Measurements from ENCODE around the gene PPIF. TPM values are rescaled to one million over a fixed set of nuclear protein-coding genes. Genes with fewer than 3 reads are reported as not detected.

Gene PPIF
- total and polyA plus RNA-seq, 2 experiments from 2014 or later: 24.6 to 45.5 TPM

DNA sequence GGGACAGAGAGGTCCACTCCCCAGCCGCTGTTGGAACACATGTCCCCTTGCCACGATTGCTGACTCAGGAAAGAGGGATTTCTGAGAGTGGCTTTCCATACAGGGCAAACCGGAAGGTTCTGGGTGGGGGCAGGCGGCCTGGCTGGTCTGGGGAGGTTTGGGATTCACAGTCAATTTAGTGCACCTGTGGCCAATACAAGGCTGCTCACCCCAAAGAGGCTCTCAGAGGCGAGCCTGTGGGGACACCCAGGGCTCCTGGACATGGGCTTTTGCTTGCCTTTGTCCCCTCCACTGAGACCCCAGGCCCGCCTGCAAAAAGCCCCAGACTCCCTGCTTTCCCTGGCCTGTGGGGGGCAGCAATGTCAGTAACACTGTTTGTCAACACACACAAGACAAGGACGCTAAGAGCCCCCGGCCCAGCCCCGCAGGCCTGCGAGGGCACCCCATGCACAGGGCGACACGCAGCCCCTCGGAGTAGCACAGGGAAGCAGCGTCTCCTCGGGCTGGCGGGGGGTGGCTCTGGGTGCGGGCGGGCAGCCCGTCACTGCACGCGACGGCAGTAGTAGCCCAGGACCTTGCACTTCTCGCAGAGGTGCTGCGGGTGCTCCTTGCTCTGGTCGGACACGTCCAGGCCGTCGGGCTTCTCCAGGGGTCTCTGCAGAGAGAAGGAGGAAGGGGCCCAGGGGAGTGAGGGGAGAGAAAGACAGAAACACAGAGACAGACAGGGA lies 38.7 kb downstream of the PPIF start:
- WGBS, 2 experiments (ENCODE audit: low coverage in 1 of 2, low lambda C conversion rate in 2 of 2, missing lambda C conversion rate in 2 of 2): 87% methylated on average over 28 of the region's 28 CpGs
- Histone ChIP-seq H3K4me1 (ENCODE audit: insufficient read depth) (peaks cover 22% of the 10 kb centered on the region), H3K27me3 (replicated peaks; ENCODE audit: insufficient read depth) (no peaks in the 10 kb centered on the region), H3K9ac (no peak overlapping the region), H3K9me2 (ENCODE audit: insufficient read depth) (no peaks in the 10 kb centered on the region), H3F3A (ENCODE audit: insufficient read depth) (peaks cover 13% of the 10 kb centered on the region), H4K20me1 (ENCODE audit: insufficient read depth) (no peaks in the 10 kb centered on the region), H3K4me2 (ENCODE audit: unreplicated experiment) (no peak overlapping the region), H3K9me3 (ENCODE audit: low read depth) (no peaks in the 10 kb centered on the region), H3K27ac (no peak overlapping the region), H2AFZ (no peak overlapping the region), H3K36me3 (ENCODE audit: low read depth) (no peaks in the 10 kb centered on the region), H3K4me3 (no peak overlapping the region), H3K79me2 (ENCODE audit: insufficient read depth) (no peaks in the 10 kb centered on the region)
- no peak for DNase-seq
- TF ChIP-seq EZH2 (IDR thresholded peaks at IDR 0.05; ENCODE audit: insufficient read depth, poor library complexity, severe bottlenecking) (no peak), EZH2phosphoT487 (IDR thresholded peaks at IDR 0.05; ENCODE audit: insufficient read depth, low read depth) (no peak)
- in situ Hi-C loops (cut with MboI): no loop called here

DNA sequence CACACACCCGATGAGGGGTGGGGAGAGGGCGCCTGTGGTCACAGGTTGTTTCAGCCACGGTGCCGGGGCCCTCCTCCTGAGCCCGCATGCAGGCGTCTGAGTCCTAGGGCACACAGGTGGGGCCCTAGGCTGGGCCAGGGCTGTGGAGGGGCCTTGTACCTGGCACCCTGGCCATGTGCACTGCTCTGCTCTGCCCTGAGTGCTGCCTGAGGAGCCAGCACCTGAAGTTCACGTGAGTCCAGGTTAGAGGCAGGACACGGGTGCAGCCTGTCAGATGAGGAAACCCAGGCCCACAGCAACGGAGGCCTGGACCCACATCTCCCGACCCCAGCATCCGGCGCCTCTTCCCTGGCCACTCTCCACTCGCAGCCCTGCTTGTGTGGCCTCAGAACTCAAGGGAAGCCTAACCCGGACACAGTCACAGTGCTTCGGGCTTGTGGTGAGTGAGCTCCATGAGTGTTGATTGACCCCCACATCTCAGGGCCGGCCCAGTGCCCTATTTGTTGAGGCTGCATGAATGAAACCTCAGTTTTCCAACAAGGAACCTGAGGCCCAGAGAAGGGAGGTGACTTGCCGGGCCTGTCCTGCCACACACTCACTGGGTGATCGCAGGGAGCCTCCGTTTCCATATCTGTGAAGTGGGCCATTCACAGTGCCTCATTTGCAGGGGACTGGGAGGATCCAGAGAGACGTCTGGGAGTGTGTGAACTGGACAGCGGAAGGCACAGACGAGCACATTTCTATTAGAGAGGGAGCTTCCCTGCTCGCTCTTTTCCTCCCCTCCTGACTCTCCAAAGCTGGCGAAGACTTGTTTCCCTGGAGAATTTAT lies 39.6 kb downstream of the PPIF start:
- no peaks in the 10 kb centered on the region for H3K79me2 ChIP-seq (ENCODE audit: insufficient read depth)
- H3K27ac ChIP-seq: no peak overlapping the region
- H3F3A ChIP-seq (ENCODE audit: insufficient read depth): peaks cover 13% of the 10 kb centered on the region
- no peak overlapping the region for H2AFZ ChIP-seq
- H3K4me3 ChIP-seq: no peak overlapping the region
- no peak overlapping the region for H3K4me2 ChIP-seq (ENCODE audit: unreplicated experiment)
- no peaks in the 10 kb centered on the region for H3K9me3 ChIP-seq (ENCODE audit: low read depth)
- peaks cover 18% of the 10 kb centered on the region for H3K4me1 ChIP-seq (ENCODE audit: insufficient read depth)
- in situ Hi-C loops (cut with MboI): no loop called here
- no peaks in the 10 kb centered on the region for H4K20me1 ChIP-seq (ENCODE audit: insufficient read depth)
- no peak for DNase-seq
- H3K27me3 ChIP-seq (replicated peaks; ENCODE audit: insufficient read depth): no peaks in the 10 kb centered on the region
- H3K9ac ChIP-seq: no peak overlapping the region
- no peak for TF ChIP-seq EZH2 (IDR thresholded peaks at IDR 0.05; ENCODE audit: insufficient read depth, poor library complexity, severe bottlenecking)
- no peak for TF ChIP-seq EZH2phosphoT487 (IDR thresholded peaks at IDR 0.05; ENCODE audit: insufficient read depth, low read depth)
- no peaks in the 10 kb centered on the region for H3K9me2 ChIP-seq (ENCODE audit: insufficient read depth)
- 69 to 80% methylated on average over 21 to 22 of the region's 24 CpGs for WGBS, 2 experiments (ENCODE audit: low coverage in 1 of 2, low lambda C conversion rate in 2 of 2, missing lambda C conversion rate in 2 of 2)
- no peaks in the 10 kb centered on the region for H3K36me3 ChIP-seq (ENCODE audit: low read depth)

DNA sequence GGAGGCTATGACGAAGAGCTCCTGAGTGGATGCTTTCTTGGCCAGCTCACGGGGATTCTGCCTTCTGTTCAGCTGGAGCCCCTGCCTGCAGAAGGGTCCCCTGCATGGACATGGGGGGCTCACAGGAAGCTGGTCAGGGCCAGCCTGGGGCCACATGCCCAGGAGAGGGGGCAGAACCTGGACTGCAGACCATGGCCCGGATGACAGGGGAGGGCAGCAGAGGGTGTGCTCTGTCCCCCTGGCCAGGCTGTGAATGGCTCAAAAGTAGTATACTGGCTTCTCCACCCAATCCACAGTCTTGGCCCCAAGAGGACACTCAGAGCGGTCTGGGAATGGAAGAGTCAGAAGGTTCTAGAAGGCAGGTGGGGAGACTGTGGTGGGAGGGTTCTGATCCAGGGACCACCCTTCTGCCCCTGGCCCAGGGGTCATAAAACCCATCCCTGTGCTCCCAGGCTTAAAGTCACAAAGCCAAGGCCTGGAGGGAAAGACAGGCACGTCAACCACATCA lies 40.3 kb downstream of the PPIF start:
- Histone ChIP-seq H3K9ac (no peak overlapping the region), H3K4me1 (ENCODE audit: insufficient read depth) (peaks cover 14% of the 10 kb centered on the region), H2AFZ (no peak overlapping the region), H3K9me2 (ENCODE audit: insufficient read depth) (no peaks in the 10 kb centered on the region), H3K36me3 (ENCODE audit: low read depth) (no peaks in the 10 kb centered on the region), H3K79me2 (ENCODE audit: insufficient read depth) (no peaks in the 10 kb centered on the region), H3K27me3 (replicated peaks; ENCODE audit: insufficient read depth) (no peaks in the 10 kb centered on the region), H3F3A (ENCODE audit: insufficient read depth) (peaks cover 9% of the 10 kb centered on the region), H4K20me1 (ENCODE audit: insufficient read depth) (no peaks in the 10 kb centered on the region), H3K9me3 (ENCODE audit: low read depth) (no peaks in the 10 kb centered on the region), H3K4me3 (no peak overlapping the region), H3K27ac (no peak overlapping the region), H3K4me2 (ENCODE audit: unreplicated experiment) (no peak overlapping the region)
- in situ Hi-C loops (cut with MboI): no loop called here
- 88 to 91% methylated on average over 5 of the region's 5 CpGs for WGBS, 2 experiments (ENCODE audit: low coverage in 1 of 2, low lambda C conversion rate in 2 of 2, missing lambda C conversion rate in 2 of 2)
- TF ChIP-seq EZH2phosphoT487 (IDR thresholded peaks at IDR 0.05; ENCODE audit: insufficient read depth, low read depth) (no peak), EZH2 (IDR thresholded peaks at IDR 0.05; ENCODE audit: insufficient read depth, poor library complexity, severe bottlenecking) (no peak)
- DNase-seq: no peak

DNA sequence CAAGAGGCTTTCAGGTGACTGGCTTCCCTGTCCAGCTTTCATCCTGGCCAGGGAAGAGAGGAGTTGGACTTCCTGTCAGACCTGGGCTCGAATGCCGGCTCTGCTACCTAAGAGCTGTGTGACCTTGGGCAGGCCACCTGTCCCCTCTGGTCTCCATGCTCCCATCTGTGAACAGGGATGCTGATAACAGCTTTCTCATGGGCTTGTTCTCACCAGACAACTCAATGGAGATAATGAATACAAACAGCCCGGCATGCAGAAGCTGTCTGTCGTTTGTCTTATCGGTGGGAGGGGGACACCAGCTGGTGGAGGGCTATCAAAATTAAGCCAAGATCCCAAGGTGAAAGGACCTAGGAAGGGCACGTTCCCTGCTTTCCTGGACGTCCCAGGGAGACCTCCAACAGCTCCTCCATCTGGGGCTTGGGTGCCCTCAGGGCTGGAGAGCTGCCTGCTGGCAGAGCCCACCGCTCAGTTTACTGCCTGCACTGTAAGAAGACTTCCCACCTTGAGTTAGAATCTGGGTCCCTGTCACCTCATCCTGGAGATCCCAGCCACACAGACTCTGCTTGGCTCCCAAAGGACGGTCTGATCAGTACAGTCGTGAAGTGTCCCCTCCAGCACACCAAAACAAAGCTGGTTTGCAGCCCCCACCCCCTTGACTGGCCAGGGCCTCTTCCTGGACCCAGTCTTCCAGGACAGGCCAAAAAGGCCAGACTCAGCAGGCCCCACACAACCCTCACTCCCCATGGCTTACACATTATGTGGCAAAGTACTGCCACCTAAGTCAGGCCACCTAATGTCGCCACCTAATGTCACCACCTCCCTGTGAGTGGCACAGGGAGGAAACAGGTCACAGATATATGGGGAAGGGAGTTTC lies 40.9 kb downstream of the PPIF start:
- TF ChIP-seq EZH2phosphoT487 (IDR thresholded peaks at IDR 0.05; ENCODE audit: insufficient read depth, low read depth): no peak
- no peak for TF ChIP-seq EZH2 (IDR thresholded peaks at IDR 0.05; ENCODE audit: insufficient read depth, poor library complexity, severe bottlenecking)
- no peaks in the 10 kb centered on the region for H3K36me3 ChIP-seq (ENCODE audit: low read depth)
- 76 to 81% methylated on average over 10 to 11 of the region's 11 CpGs for WGBS, 2 experiments (ENCODE audit: low coverage in 1 of 2, low lambda C conversion rate in 2 of 2, missing lambda C conversion rate in 2 of 2)
- no peak overlapping the region for H3K27ac ChIP-seq
- H3K9ac ChIP-seq: no peak overlapping the region
- no peaks in the 10 kb centered on the region for H3K9me2 ChIP-seq (ENCODE audit: insufficient read depth)
- H3K9me3 ChIP-seq (ENCODE audit: low read depth): no peaks in the 10 kb centered on the region
- peaks cover 2% of the 10 kb centered on the region for H3F3A ChIP-seq (ENCODE audit: insufficient read depth)
- no peaks in the 10 kb centered on the region for H3K79me2 ChIP-seq (ENCODE audit: insufficient read depth)
- H3K27me3 ChIP-seq (replicated peaks; ENCODE audit: insufficient read depth): no peaks in the 10 kb centered on the region
- H3K4me2 ChIP-seq (ENCODE audit: unreplicated experiment): no peak overlapping the region
- H3K4me1 ChIP-seq (ENCODE audit: insufficient read depth): peaks cover 7% of the 10 kb centered on the region; the same call in 1 of the 2 replicates
- H4K20me1 ChIP-seq (ENCODE audit: insufficient read depth): no peaks in the 10 kb centered on the region
- in situ Hi-C loops (cut with MboI): no loop called here
- H3K4me3 ChIP-seq: no peak overlapping the region
- no peak overlapping the region for H2AFZ ChIP-seq
- DNase-seq: no peak

All from GM23248 (cell line).